22Rv1 (cell line): ENCODE data around the gene SRPK2.

Source experiments
- ZFX ChIP-seq: fragments of 450-650 bp; IDR thresholded peaks from 2 replicates; pipeline ENCODE4 v1.6.1; 2017; ENCODE audit warnings: antibody characterized with exemption, borderline replicate concordance
- TF ChIP-seq, protein P1 (sequence below): fragments of 450-650 bp; IDR thresholded peaks from 2 replicates; pipeline ENCODE4 v1.5.1; 2017; ENCODE audit warnings: mild to moderate bottlenecking

DNA sequence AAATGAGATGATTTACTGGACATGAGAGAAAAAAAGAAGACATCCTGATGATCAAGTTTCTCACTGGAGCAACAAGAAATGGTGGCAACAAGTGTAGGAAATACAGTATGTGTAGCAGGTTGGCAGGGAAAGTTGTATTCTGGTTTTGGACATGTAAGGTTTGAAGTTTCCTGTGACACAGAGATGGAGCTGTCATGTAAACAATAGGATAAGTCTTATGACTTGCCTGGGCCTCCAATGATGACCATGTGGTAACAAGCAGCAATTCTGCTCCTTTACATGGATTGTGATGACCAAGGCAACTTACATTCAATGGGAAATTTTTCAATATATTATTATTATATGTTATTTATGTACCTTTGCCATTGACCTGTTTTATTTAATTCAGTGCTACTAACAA is 249.3 kb downstream of the SRPK2 start:
- TF ChIP-seq, protein P1, sequence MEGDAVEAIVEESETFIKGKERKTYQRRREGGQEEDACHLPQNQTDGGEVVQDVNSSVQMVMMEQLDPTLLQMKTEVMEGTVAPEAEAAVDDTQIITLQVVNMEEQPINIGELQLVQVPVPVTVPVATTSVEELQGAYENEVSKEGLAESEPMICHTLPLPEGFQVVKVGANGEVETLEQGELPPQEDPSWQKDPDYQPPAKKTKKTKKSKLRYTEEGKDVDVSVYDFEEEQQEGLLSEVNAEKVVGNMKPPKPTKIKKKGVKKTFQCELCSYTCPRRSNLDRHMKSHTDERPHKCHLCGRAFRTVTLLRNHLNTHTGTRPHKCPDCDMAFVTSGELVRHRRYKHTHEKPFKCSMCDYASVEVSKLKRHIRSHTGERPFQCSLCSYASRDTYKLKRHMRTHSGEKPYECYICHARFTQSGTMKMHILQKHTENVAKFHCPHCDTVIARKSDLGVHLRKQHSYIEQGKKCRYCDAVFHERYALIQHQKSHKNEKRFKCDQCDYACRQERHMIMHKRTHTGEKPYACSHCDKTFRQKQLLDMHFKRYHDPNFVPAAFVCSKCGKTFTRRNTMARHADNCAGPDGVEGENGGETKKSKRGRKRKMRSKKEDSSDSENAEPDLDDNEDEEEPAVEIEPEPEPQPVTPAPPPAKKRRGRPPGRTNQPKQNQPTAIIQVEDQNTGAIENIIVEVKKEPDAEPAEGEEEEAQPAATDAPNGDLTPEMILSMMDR: no peak
- no peak for TF ChIP-seq ZFX
